HG02759 (cell line): ENCODE measurements around the gene PRMT9.

Source experiments
- ATAC-seq: cut with Tn5 transposase; IDR thresholded peaks from one replicate; pipeline ENCODE4 v1.9.1; 2021; ENCODE audit warnings: mild to moderate bottlenecking, moderate library complexity; ENCODE audit not compliant: unreplicated experiment

The PRMT9 gene

DNA sequence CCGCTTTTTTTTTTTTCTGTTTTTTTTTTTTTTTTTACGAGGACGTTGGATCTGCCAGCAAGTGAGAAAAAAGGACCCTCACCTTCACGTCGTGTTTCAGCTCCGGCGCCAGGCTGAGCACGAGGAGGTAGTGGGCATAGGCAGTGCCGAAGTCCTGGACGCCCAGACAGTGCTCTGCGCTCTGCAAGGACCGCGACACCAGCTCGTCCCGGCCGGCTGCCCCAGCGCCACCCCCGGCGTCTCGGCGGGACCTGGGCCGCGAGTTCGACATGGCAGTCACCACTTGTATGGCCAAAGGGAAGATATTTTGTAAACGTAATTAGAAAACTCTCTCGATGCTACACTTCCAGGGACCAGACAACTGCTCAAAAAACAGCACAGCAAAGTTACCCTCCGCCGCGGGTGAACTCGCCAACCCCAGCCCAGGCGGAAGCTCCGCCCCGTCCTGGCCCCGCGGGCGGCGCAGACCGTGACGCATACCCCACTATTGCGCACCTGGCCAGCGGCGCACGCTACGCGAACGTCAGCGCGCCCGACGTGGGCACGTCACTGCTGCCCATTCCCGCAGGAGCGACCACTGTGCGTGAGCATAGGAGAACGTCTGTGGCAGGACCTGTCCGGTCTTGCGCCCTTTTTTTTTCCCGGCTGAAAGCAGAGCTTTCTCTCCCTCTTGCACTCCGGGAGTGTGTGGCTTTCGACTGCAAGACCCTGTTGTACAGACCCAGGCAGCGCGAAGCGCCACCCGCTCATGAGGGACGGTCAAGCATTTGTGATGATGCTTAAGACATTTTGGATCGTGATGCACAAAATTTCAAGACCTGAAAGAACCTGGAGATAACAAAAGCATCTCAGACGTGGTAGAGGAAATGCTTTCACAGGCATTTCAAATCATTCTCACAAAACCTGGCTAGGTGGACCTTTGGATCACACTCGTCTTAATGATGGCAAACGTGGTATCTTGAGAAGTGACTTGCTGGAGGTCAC lies at the start of gene PRMT9:
Gene PRMT9, minus strand, starts transcription at position 447 of the 984 bp plus-strand sequence. Its CDS starts 176 bp downstream, at position 271.
- ATAC-seq = peak; percentile 100

DNA sequence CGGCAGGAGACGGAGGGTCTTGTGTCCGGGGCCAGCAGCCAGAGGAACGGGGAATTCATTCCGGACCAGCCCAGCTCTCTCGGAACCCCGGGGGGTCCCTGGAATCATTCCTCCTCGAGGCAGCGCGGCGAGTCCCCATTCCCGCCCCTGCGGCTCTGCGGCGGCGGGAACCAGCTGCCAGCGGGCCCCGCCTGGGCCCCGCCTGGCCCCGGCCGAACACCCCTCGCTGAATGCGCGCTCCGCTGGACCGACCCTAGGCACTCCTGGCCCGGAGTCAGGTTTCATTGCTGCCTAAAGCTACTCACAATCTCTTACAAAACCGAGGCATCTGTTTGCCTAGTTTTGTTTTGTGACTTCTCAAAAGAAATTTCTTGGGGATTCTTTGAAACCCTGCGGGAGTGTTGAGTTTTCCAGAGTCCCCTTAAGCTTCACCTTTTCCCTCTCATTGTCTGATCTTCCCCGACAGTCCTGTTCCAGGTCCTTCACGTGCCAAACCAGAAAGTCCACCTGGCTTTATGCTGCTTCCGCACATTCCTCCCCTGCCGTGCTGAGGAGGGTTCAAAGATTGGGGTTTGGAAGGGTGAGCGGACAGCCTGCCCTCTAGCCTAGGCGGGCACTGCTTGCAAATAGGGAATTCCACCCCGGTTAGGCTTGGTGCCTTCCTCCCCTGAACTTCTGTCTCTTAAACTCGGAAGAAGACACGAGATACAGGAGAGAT lies 48.7 kb upstream of the PRMT9 start:
- ATAC-seq = peak; percentile 35

DNA sequence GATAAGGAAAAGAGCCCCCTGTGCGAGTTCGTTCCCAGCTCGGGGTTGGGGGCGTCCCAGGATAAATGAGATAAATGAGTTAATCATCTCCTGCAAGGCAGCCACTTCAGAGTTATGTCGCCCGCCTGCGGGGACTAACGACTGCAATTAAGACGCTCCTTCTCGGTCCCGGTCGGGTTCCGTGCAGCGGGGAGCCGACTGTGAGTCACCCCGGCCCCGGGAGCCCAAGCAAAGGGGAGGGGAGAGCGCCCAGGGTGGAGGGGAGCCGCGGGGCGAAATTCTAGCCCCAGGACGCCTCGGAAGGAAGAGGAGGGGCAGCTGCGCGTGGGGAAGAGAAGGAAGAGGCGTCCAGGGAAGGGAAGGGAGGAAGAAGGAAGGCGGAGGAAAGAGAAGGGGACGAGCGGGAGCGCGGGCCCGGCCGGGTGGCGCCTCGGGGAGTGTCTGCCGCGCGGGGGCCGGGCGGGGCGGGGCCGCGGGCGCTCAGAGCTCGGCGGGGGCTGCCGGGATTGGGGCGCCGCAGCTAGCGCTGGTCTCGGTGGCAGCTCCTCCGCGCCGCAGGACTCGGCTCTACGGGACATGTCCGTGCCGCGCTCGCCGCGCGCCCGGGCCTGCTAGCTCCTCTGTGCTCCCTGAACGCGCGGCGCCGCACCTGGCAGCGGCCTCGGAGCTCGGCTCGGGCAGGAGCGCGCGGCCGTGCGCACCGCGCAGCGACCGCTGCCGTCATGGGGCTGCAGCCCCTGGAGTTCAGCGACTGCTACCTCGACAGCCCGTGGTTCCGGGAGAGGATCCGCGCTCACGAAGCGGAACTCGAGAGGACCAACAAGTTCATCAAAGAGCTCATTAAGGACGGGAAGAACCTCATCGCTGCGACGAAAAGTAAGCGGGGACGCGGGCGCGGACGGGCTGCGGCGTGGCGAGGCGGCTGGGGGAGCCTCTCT lies 47.9 kb upstream of the PRMT9 start, which contains the start of gene ARHGAP10:
Gene ARHGAP10, plus strand, starts transcription at position 509 of the 938 bp plus-strand sequence. Its CDS starts 214 bp downstream, at position 723.
- peak; percentile 71 for ATAC-seq

DNA sequence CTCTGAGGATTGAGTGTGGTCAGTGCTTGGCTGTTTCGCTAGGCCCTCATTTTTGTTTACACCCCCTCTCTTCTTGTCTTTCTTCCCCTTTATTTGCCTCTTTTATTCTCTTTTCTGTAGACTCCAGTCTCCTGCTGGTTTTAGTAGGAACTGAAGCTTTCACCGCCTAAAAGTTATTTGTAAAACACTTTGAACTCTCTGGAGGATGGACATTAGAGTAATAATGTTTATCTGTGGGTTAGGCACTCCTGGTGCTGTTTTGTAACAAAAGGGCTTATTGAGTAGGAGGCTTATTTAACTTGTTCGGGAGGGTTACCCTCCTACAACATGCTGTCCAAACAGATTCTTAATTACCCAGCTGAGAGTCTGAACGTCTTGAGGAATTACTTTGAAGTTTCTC lies 46.4 kb upstream of the PRMT9 start:
- ATAC-seq = no peak

DNA sequence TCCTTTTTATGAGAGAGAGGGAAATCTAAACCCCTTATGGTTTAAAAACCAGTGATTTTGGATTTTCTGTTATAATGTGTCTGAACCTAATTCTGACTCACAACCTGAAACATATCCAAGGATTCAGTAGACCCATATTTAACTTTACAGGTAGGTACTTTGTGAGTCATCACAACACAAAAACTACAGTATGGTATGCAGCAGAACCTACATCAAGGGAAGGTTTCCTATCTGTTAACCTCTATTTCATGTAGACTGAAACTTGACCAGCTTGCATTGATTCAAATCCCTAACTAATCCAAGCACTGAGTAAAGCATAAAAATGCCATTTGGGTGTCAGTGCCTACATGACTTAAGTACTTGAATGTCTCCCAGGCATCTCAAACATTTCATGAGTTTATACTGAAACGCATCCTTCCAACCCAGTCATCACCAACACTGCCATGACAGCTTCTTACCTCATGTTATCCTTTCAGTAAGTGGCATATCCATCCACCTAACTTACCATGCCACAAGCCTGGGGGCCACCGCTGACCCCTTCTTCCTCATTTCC lies 43.6 kb upstream of the PRMT9 start:
- ATAC-seq = no peak

- ATAC-seq = no peak
Measured at GRCh38 chr4:147725673-147726072, 41.7 kb upstream of the PRMT9 start.

DNA sequence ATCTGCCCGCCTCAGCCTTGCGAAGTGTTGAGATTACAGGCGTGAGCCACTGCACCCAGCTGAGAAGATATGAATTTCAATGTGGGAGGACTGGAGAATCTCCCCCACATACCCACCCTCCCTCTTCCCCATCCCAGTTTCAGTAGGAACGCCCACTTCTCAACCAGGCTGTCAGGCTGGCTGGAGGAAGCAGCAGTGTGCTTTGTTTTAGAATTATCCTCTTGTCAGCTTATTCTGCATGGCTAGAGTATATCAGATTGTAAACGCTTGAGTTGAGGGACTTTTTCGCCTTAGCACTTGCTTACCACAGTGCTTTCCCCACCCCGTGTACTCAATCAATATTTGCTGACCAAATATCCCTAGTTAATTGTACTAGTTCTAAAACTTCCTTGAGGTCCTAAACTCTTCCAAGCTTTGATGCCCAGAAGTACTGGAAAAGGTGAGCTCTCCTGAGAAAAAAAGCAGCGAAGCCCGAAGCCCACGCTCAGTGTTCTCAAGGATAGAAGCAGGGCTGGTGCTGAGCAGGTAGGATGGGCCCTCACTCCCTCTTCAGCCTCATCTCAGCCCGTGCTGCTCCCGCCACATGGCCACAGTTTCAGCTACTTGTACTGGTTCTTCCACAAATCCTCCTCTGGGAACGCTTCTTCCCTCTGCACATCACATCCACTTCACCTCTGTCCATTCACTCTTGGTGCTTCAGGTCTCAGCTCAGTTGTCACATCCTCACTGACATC lies 40.7 kb upstream of the PRMT9 start:
- no peak for ATAC-seq

GRCh38 chr4:147723326-147723725 lies 39.4 kb upstream of the PRMT9 start:
- no peak for ATAC-seq

DNA sequence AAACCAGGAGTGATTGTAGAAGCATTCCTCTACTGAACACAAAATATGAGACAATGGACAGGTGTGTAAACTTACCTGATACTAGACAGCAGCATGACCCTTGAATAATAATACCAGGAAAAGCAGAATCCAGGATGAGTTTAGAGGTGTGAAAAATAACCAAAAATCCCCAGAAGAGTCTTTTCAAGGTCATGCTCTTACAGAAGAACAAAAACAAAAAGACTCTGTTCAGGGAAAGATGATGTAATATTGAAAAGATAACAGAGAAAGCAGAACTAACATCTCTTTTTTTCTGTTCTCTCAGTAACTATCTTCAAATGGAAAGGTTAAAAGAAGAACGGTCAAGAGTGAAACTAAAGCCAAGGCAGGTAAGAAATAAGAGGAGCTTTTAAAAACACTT lies 33.9 kb upstream of the PRMT9 start:
- ATAC-seq = peak; percentile 79

- no peak for ATAC-seq
Measured at GRCh38 chr4:147714575-147715401, 30.8 kb upstream of the PRMT9 start.

DNA sequence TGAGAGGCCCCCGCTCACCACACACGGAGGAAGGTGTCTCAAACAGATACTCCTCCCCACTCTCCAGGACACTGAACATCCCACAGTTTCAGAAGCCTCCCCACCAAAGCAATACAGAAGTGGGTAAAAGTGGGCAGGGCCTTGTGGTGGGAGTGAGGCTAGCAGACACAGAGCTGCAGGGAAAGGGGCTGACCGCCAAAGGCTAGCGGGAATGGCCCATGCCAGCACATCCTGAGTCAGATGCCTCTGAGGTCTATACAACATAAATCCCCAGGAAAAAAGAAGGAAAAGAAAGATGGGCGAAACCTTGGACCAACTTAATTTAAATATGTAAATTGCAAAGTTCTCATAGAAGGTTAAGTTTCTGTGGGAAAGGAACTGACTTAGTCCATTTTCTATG lies 26.0 kb upstream of the PRMT9 start:
- no peak for ATAC-seq

- peak; percentile 62 for ATAC-seq
Measured at GRCh38 chr4:147707892-147708672, 24.1 kb upstream of the PRMT9 start.

DNA sequence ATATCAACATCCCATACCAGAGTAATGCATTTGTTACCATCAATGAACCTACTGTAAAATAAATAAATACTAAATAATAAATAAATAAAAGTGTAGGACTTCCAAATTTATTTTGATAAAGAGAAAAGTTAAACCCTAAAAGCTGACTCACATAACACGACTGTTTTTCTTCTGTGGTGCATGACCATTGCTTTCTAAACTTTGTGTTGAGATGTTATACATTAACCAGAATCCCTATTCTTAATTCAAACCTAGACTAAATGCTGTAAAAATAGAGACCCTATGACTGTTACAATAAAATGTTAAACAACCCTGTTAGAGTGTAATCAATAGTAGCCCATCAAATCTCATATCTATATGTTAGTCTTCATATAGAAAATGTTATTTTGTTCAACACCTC lies 20.9 kb upstream of the PRMT9 start:
- ATAC-seq = peak; percentile 64

DNA sequence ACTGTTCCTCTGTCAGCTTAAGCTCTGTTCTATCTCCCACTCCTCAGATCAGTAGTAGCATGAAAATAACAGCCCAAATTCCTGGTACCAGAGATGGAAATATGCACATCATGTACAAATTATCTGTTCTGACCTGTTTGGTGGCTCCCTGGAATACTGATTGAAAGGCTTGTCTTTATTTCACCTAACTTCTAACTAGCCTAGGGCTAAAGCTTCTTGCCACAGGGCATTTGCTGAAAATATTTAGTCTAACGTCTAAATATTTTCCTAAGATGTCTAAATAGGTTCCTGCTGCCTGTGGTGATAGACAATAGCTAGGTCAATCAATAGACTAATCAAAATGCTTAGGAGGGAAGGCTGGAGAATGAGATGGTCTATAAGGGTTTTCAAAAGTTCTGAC lies 12.9 kb upstream of the PRMT9 start:
- ATAC-seq = no peak

DNA sequence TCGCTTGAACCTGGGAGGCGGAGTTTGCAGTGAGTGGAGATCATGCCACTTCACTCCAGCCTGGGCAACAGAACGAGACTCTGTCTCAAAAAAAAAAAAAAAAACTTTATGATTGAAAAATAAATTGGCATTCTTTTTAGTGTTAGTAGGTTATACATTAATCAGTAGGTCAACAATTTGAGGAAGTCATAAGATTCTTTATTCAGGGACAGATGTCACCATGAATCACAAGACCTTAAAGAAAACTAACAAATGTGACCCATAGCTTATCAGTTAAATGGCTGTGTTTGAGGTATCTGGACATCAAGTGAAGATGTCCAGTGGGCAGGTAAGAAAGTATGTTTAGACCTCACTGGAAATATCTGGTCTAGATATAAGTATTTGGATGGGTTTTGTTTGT lies 9.3 kb upstream of the PRMT9 start:
- no peak for ATAC-seq

GRCh38 chr4:147691820-147692219 lies 7.9 kb upstream of the PRMT9 start:
- no peak for ATAC-seq

- ATAC-seq = no peak
Measured at GRCh38 chr4:147689067-147689466, 5.1 kb upstream of the PRMT9 start.

DNA sequence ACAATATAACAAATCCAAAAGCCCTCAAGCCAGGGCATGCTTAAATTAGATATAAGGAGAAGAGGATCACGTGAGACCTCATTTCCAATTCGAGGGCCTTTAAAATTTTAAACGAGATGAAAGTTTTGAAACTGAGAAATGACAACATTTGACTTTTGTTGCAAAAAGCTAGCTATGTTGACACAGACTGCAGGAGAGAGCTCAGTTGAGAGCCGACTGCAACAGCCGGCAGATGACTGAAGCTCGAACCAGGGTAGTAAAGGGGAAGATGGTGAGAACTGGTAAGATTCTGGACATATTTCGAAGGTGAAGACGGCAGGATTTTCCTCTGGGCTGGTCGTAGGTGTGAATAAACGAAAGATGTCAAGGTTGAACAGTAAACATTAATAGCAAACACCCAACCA lies 773 bp downstream of the PRMT9 start:
- ATAC-seq = no peak
